ENCODE results near the gene LTBP1. TPM values are rescaled to one million over a fixed set of nuclear protein-coding genes. Genes with fewer than 3 reads are reported as not detected.

LTBP1 gene
- total RNA-seq, 1 donor from 2014 or later = 0.07 TPM

- intact Hi-C loops (cut with micrococcal nuclease) = no loop called here
- DNase-seq (no peak), ATAC-seq (ENCODE audit: low read depth) (no peak)
- Mint-ChIP-seq H3K27me3 (peaks cover 2% of the 10 kb centered on the region), H3K27ac (no peak overlapping the region), H3K4me3 (no peak overlapping the region), H3K4me1 (peaks cover 2% of the 10 kb centered on the region), H3K9me3 (peaks cover 2% of the 10 kb centered on the region), H3K36me3 (ENCODE audit: low read depth) (no peaks in the 10 kb centered on the region)
- no peak for TF ChIP-seq CTCF (IDR thresholded peaks at IDR 0.05)
- ChIA-PET CTCF (no interaction called here), POLR2A (no interaction called here)
These were observed 121.5 kb downstream of the LTBP1 start for GRCh38 chr2:33068261-33068660.

- Mint-ChIP-seq H3K36me3 (ENCODE audit: low read depth) (no peaks in the 10 kb centered on the region), H3K27ac (no peak overlapping the region), H3K4me3 (no peak overlapping the region), H3K4me1 (peaks cover 2% of the 10 kb centered on the region), H3K27me3 (no peaks in the 10 kb centered on the region), H3K9me3 (no peaks in the 10 kb centered on the region)
- no peak for TF ChIP-seq CTCF (IDR thresholded peaks at IDR 0.05)
- ChIA-PET POLR2A (no interaction called here), CTCF (no interaction called here)
- intact Hi-C loops (cut with micrococcal nuclease) = no loop called here
- no peak for ATAC-seq (ENCODE audit: low read depth)
- DNase-seq = no peak
These were observed 123.3 kb downstream of the LTBP1 start for GRCh38 chr2:33069894-33070651.

- H3K36me3 Mint-ChIP-seq (ENCODE audit: low read depth) = no peaks in the 10 kb centered on the region
- DNase-seq (no peak), ATAC-seq (ENCODE audit: low read depth) (no peak)
- H3K27me3 Mint-ChIP-seq = no peaks in the 10 kb centered on the region
- intact Hi-C loops (cut with micrococcal nuclease) = no loop called here
- no peak overlapping the region for H3K27ac Mint-ChIP-seq
- CTCF ChIA-PET = no interaction called here
- POLR2A ChIA-PET = no interaction called here
- no peaks in the 10 kb centered on the region for H3K9me3 Mint-ChIP-seq
- H3K4me3 Mint-ChIP-seq = no peak overlapping the region
- TF ChIP-seq CTCF (IDR thresholded peaks at IDR 0.05) = no peak
- no peaks in the 10 kb centered on the region for H3K4me1 Mint-ChIP-seq
These were observed 124.8 kb downstream of the LTBP1 start for GRCh38 chr2:33071591-33071990.

GRCh38 chr2:33072614-33073013, 125.9 kb downstream of the LTBP1 start:
- intact Hi-C loops (cut with micrococcal nuclease) = no loop called here
- ATAC-seq (ENCODE audit: low read depth) (no peak), DNase-seq (no peak)
- Mint-ChIP-seq H3K36me3 (ENCODE audit: low read depth) (no peaks in the 10 kb centered on the region), H3K9me3 (no peaks in the 10 kb centered on the region), H3K4me3 (no peak overlapping the region), H3K27ac (no peak overlapping the region), H3K27me3 (no peaks in the 10 kb centered on the region), H3K4me1 (no peaks in the 10 kb centered on the region)
- ChIA-PET POLR2A (no interaction called here), CTCF (no interaction called here)
- no peak for TF ChIP-seq CTCF (IDR thresholded peaks at IDR 0.05)

GRCh38 chr2:33073018-33073417, 126.3 kb downstream of the LTBP1 start:
- TF ChIP-seq CTCF (IDR thresholded peaks at IDR 0.05) = no peak
- Mint-ChIP-seq H3K4me1 (no peaks in the 10 kb centered on the region), H3K9me3 (no peaks in the 10 kb centered on the region), H3K4me3 (no peak overlapping the region), H3K27me3 (no peaks in the 10 kb centered on the region), H3K27ac (no peak overlapping the region), H3K36me3 (ENCODE audit: low read depth) (no peaks in the 10 kb centered on the region)
- intact Hi-C loops (cut with micrococcal nuclease) = no loop called here
- CTCF ChIA-PET = no interaction called here
- POLR2A ChIA-PET = no interaction called here
- no peak for DNase-seq
- no peak for ATAC-seq (ENCODE audit: low read depth)

Data from activated B cell treated with CpG ODN at 0.5 μM for 24 hours (primary cell).